H9 (cell line): ENCODE data around the gene CDC27. TPM values are rescaled to one million over a fixed set of nuclear protein-coding genes. Genes with fewer than 3 reads are reported as not detected.

ENCODE experiments used
- DNase-seq: peaks from one replicate; pipeline ENCODE4 v3.0.0-alpha.2; 2017
- H2AFZ ChIP-seq: one replicate; pipeline ENCODE4 v1.6.1; 2013; ENCODE audit warnings: mild to moderate bottlenecking, low read length, control low read depth, moderate library complexity
- H2AK5ac ChIP-seq: 2 replicates; pipeline ENCODE4 v1.6.1; 2013; ENCODE audit warnings: low read length, control low read depth, mixed read lengths; ENCODE audit not compliant: insufficient read length
- H2BK120ac ChIP-seq: one replicate; pipeline ENCODE4 v1.6.1; 2013; ENCODE audit warnings: low read depth, mild to moderate bottlenecking, low read length, control low read depth, inconsistent platforms; ENCODE audit not compliant: poor library complexity, severe bottlenecking
- H2BK12ac ChIP-seq: 2 replicates; pipeline ENCODE4 v1.6.1; 2013; ENCODE audit warnings: low read length, control low read depth, mixed read lengths, low read depth; ENCODE audit not compliant: insufficient read length
- H2BK15ac ChIP-seq: 2 replicates; pipeline ENCODE4 v1.6.1; 2013; ENCODE audit warnings: low read depth, low read length, control low read depth
- H2BK20ac ChIP-seq: one replicate; pipeline ENCODE4 v1.6.1; 2013; ENCODE audit warnings: low read depth, mild to moderate bottlenecking, low read length, control low read depth, inconsistent platforms; ENCODE audit not compliant: poor library complexity, severe bottlenecking
- H2BK5ac ChIP-seq: 2 replicates; pipeline ENCODE4 v1.6.1; 2013; ENCODE audit warnings: low read length, control low read depth, mixed read lengths; ENCODE audit not compliant: insufficient read length
- H3K14ac ChIP-seq: 2 replicates; pipeline ENCODE4 v1.6.1; 2013; ENCODE audit warnings: low read length, control low read depth; ENCODE audit not compliant: insufficient read depth
- H3K18ac ChIP-seq: 2 replicates; pipeline ENCODE4 v1.6.1; 2013; ENCODE audit warnings: low read depth, mild to moderate bottlenecking, mixed read lengths, low read length, control low read depth; ENCODE audit not compliant: insufficient read length
- H3K23ac ChIP-seq: 2 replicates; pipeline ENCODE4 v1.6.1; 2013; ENCODE audit warnings: low read length, control low read depth, mixed read lengths, low read depth; ENCODE audit not compliant: insufficient read length
- H3K23me2 ChIP-seq: 2 replicates; pipeline ENCODE4 v1.6.1; 2013; ENCODE audit warnings: low read depth, mild to moderate bottlenecking, mixed read lengths, low read length, control low read depth; ENCODE audit not compliant: insufficient read length, poor library complexity, severe bottlenecking
- H3K27ac ChIP-seq: 2 replicates; pipeline ENCODE4 v1.5.1; 2013; ENCODE audit warnings: low read length, control low read depth, mixed read lengths, low read depth; ENCODE audit not compliant: insufficient read length
- H3K27me3 ChIP-seq: 2 replicates; pipeline ENCODE4 v1.6.1; 2013; ENCODE audit warnings: low read length, control low read depth, inconsistent platforms; ENCODE audit not compliant: insufficient read depth
- H3K4ac ChIP-seq: 2 replicates; pipeline ENCODE4 v1.6.1; 2013; ENCODE audit warnings: low read depth, mild to moderate bottlenecking, control low read depth, inconsistent platforms, low read length, moderate library complexity
- H3K4me1 ChIP-seq: 2 replicates; pipeline ENCODE4 v1.6.1; 2013; ENCODE audit warnings: low read length, control low read depth, inconsistent platforms; ENCODE audit not compliant: insufficient read depth
- H3K4me2 ChIP-seq: 2 replicates; pipeline ENCODE4 v1.6.1; 2013; ENCODE audit warnings: low read length, control low read depth, mixed read lengths; ENCODE audit not compliant: insufficient read length, insufficient read depth
- H3K56ac ChIP-seq: 2 replicates; pipeline ENCODE4 v1.6.1; 2013; ENCODE audit warnings: low read depth, mild to moderate bottlenecking, mixed read lengths, low read length, control low read depth; ENCODE audit not compliant: insufficient read length
- H3K79me1 ChIP-seq: 2 replicates; pipeline ENCODE4 v1.6.1; 2013; ENCODE audit warnings: low read depth, mild to moderate bottlenecking, moderate library complexity, low read length, control low read depth, inconsistent platforms; ENCODE audit not compliant: insufficient read depth, poor library complexity, severe bottlenecking
- H3K79me2 ChIP-seq: 2 replicates; pipeline ENCODE4 v1.6.1; 2013; ENCODE audit warnings: low read length, control low read depth, inconsistent platforms; ENCODE audit not compliant: insufficient read depth
- H3K9ac ChIP-seq: 2 replicates; pipeline ENCODE4 v1.6.1; 2013; ENCODE audit warnings: low read length, control low read depth, mixed read lengths; ENCODE audit not compliant: insufficient read length; ENCODE audit errors: extremely low read depth
- H3K9me3 ChIP-seq: one replicate; pipeline ENCODE4 v1.6.1; 2013; ENCODE audit warnings: low read depth, low read length, inconsistent platforms; ENCODE audit not compliant: control insufficient read depth
- H3T11ph ChIP-seq: one replicate; pipeline ENCODE4 v1.6.1; 2013; ENCODE audit warnings: mild to moderate bottlenecking, low read length, control low read depth, inconsistent platforms
- H4K20me1 ChIP-seq: one replicate; pipeline ENCODE4 v1.6.1; 2013; ENCODE audit not compliant: control insufficient read depth, insufficient read length, insufficient read depth
- H4K5ac ChIP-seq: 2 replicates; pipeline ENCODE4 v1.6.1; 2013; ENCODE audit warnings: low read depth, mild to moderate bottlenecking, mixed read lengths, low read length, control low read depth; ENCODE audit not compliant: insufficient read length
- H4K8ac ChIP-seq: replicated peaks from 2 replicates; pipeline ENCODE4 v1.6.1; 2013; ENCODE audit warnings: low read length, control low read depth, mixed read lengths, low read depth; ENCODE audit not compliant: insufficient read length
- H4K91ac ChIP-seq: 2 replicates; pipeline ENCODE4 v1.6.1; 2013; ENCODE audit warnings: low read depth, mild to moderate bottlenecking, moderate library complexity, mixed read lengths, low read length, control low read depth; ENCODE audit not compliant: insufficient read length
- H3K27ac Mint-ChIP-seq, 3 experiments: 2 replicates in 2 of 3; 3 replicates in 1 of 3; pipeline ENCODE4 v1.8.0; 2020 to 2021; ENCODE audit warnings: mixed read lengths in 3 of 3, mild to moderate bottlenecking in 1 of 3, moderate library complexity in 1 of 3
- H3K27me3 Mint-ChIP-seq: 2 replicates; pipeline ENCODE4 v1.8.0; 2021; ENCODE audit warnings: low read depth, mild to moderate bottlenecking, moderate library complexity, mixed read lengths
- H3K36me3 Mint-ChIP-seq, 3 experiments: 2 replicates in 2 of 3; 3 replicates in 1 of 3; pipeline ENCODE4 v1.8.0; 2020 to 2021; ENCODE audit warnings: low read depth in 3 of 3, mixed read lengths in 3 of 3; ENCODE audit not compliant: insufficient read depth in 1 of 3
- H3K4me1 Mint-ChIP-seq, 2 experiments: 2 replicates each; pipeline ENCODE4 v1.8.0; 2020; ENCODE audit warnings: mixed read lengths in 2 of 2
- H3K4me3 Mint-ChIP-seq, 2 experiments: 2 replicates in 1 of 2; 3 replicates in 1 of 2; pipeline ENCODE4 v1.8.0; 2020 to 2021; ENCODE audit warnings: mild to moderate bottlenecking in 2 of 2, mixed read lengths in 2 of 2, moderate library complexity in 1 of 2
- H3K9me3 Mint-ChIP-seq, 2 experiments: 2 replicates in 1 of 2; 3 replicates in 1 of 2; pipeline ENCODE4 v1.8.0; 2020; ENCODE audit warnings: mild to moderate bottlenecking in 2 of 2, mixed read lengths in 2 of 2, moderate library complexity in 1 of 2
- CTCF ChIP-seq: fragments of 200-600 bp; sonication (generic); conservative IDR thresholded peaks from 3 replicates; pipeline ENCODE4 v1.8.0; 2021; ENCODE audit warnings: antibody characterized with exemption, mild to moderate bottlenecking
- WGBS: extraction: QIAGEN DNeasy Blood & Tissue Kit; methylation state at CpG from one replicate; pipeline ENCODE4 v1.1.7; 2013; ENCODE audit warnings: missing lambda C conversion rate, low lambda C conversion rate, mixed read lengths; ENCODE audit not compliant: insufficient read length; ENCODE audit errors: extremely low coverage; 5-methylcytosine and 5-hydroxymethylcytosine counted together
- total RNA-seq: library from RNA; stranded (reverse); gene quantifications from 2 replicates; pipeline ENCODE4 v1.2.1, GENCODE V29; 2021

Gene CDC27
- total RNA-seq, 1 experiment from 2014 or later, result 82.5 TPM

- Mint-ChIP-seq H3K36me3 (no peaks in the 10 kb centered on the region), H3K4me1 (peaks cover 13 to 16% of the 10 kb centered on the region in 2 experiments), H3K27ac (no peak overlapping the region), H3K9me3 (no peaks in the 10 kb centered on the region; a peak in 1 of 5 replicates), H3K4me3 (no peak overlapping the region), H3K27me3 (peaks cover 27% of the 10 kb centered on the region)
- Histone ChIP-seq H3K79me2 (no peaks in the 10 kb centered on the region), H2AK5ac (no peak overlapping the region), H3K23me2 (no peaks in the 10 kb centered on the region), H3K79me1 (no peaks in the 10 kb centered on the region), H3T11ph (no peak overlapping the region), H2BK12ac (no peak overlapping the region), H4K91ac (no peak overlapping the region), H3K9me3 (no peaks in the 10 kb centered on the region), H2AFZ (no peak overlapping the region), H3K9ac (no peak overlapping the region), H3K27ac (no peak overlapping the region), H4K8ac (no peak overlapping the region), H3K4ac (no peak overlapping the region), H2BK15ac (no peak overlapping the region), H4K20me1 (no peaks in the 10 kb centered on the region), H4K5ac (no peak overlapping the region), H3K27me3 (no peaks in the 10 kb centered on the region), H3K4me1 (no peaks in the 10 kb centered on the region; the same call in 1 of the 2 replicates), H3K4me2 (no peak overlapping the region), H3K18ac (no peak overlapping the region), H3K23ac (no peak overlapping the region), H3K56ac (no peak overlapping the region), H2BK20ac (no peak overlapping the region), H2BK120ac (no peak overlapping the region), H2BK5ac (no peak overlapping the region), H3K14ac (no peak overlapping the region)
- no peak for DNase-seq
- WGBS, result no CpG with 5 or more reads among the region's 10 CpGs
- no peak for TF ChIP-seq CTCF
Observed at GRCh38 chr17:47230864-47231263, 41.8 kb upstream of the CDC27 start.
